Effector memory CD8-positive, alpha-beta T cell (primary cell): ENCODE measurements around the gene PPARG.
"Not testable (repeated sequence)": the region's sequence is repeated elsewhere in the genome, so short reads cannot be mapped to it uniquely, and the experiment has no call there.

Source experiments
- ATAC-seq: fragments of 150-1000 bp; cut with Tn5 transposase; replicated peaks from 2 replicates; pipeline ENCODE4 v1.10.0; 2021; ENCODE audit warnings: mild to moderate bottlenecking, moderate library complexity
- DNase-seq, 3 experiments: peaks; one replicate each; pipeline ENCODE4 v3.0.0; 2021
- H3K27ac Mint-ChIP-seq, 2 donors: one replicate each; pipeline ENCODE4 v1.8.0; 2022; ENCODE audit warnings: mild to moderate bottlenecking in 2 of 2, mixed read lengths in 2 of 2, moderate library complexity in 2 of 2
- H3K27me3 Mint-ChIP-seq, 2 donors: one replicate each; pipeline ENCODE4 v1.8.0; 2022; ENCODE audit warnings: mixed read lengths in 2 of 2
- H3K36me3 Mint-ChIP-seq: one replicate; pipeline ENCODE4 v1.8.0; 2022; ENCODE audit warnings: mild to moderate bottlenecking, moderate library complexity, mixed read lengths; ENCODE audit not compliant: insufficient read depth
- H3K4me1 Mint-ChIP-seq, 2 donors: one replicate each; pipeline ENCODE4 v1.8.0; 2022; ENCODE audit warnings: low read depth in 2 of 2, mixed read lengths in 2 of 2
- H3K4me3 Mint-ChIP-seq, 2 donors: one replicate each; pipeline ENCODE4 v1.8.0; 2022; ENCODE audit warnings: mild to moderate bottlenecking in 2 of 2, mixed read lengths in 2 of 2, moderate library complexity in 2 of 2
- H3K9me3 Mint-ChIP-seq, 2 donors: one replicate each; pipeline ENCODE4 v1.8.0; 2022; ENCODE audit warnings: mixed read lengths in 2 of 2

Gene PPARG

GRCh38 chr3:12267376-12268030 lies 21.4 kb upstream of the PPARG start:
- Mint-ChIP-seq H3K36me3 (no peaks in the 10 kb centered on the region), H3K4me3 (no peak overlapping the region)
- no peak for DNase-seq

GRCh38 chr3:12268049-12268735 lies 20.7 kb upstream of the PPARG start:
- H3K4me1 Mint-ChIP-seq: peaks cover 0 to 2% of the 10 kb centered on the region in 2 donors
- DNase-seq (no peak), ATAC-seq (no peak)
- H3K9me3 Mint-ChIP-seq: no peaks in the 10 kb centered on the region
- H3K27me3 Mint-ChIP-seq: peaks cover 10 to 16% of the 10 kb centered on the region in 2 donors
- no peaks in the 10 kb centered on the region for H3K36me3 Mint-ChIP-seq
- H3K27ac Mint-ChIP-seq: no peak overlapping the region
- no peak overlapping the region for H3K4me3 Mint-ChIP-seq

More at GRCh38 chr3:12267376-12268030, 21.4 kb upstream of the PPARG start:
- Mint-ChIP-seq H3K9me3 (no peaks in the 10 kb centered on the region), H3K27ac (no peak overlapping the region), H3K4me1 (no peaks in the 10 kb centered on the region), H3K27me3 (peaks cover 6 to 9% of the 10 kb centered on the region in 2 donors)
- ATAC-seq: no peak

GRCh38 chr3:12270976-12271375 lies 17.9 kb upstream of the PPARG start:
- Mint-ChIP-seq H3K27ac (no peak overlapping the region), H3K4me1 (peaks cover 0 to 2% of the 10 kb centered on the region in 2 donors), H3K36me3 (no peaks in the 10 kb centered on the region), H3K4me3 (no peak overlapping the region), H3K27me3 (peaks cover 18 to 20% of the 10 kb centered on the region in 2 donors), H3K9me3 (no peaks in the 10 kb centered on the region)
- DNase-seq (no peak), ATAC-seq (no peak)

GRCh38 chr3:12273045-12273695 lies 15.7 kb upstream of the PPARG start:
- no peak for ATAC-seq

GRCh38 chr3:12275974-12276650 lies 12.8 kb upstream of the PPARG start:
- H3K4me3 Mint-ChIP-seq: no peak overlapping the region
- peaks cover 0 to 2% of the 10 kb centered on the region in 2 donors for H3K4me1 Mint-ChIP-seq
- H3K27ac Mint-ChIP-seq: no peak overlapping the region
- ATAC-seq (no peak), DNase-seq (no peak)
- no peaks in the 10 kb centered on the region for H3K36me3 Mint-ChIP-seq
- peaks cover 29 to 41% of the 10 kb centered on the region in 2 donors for H3K27me3 Mint-ChIP-seq
- H3K9me3 Mint-ChIP-seq: no peaks in the 10 kb centered on the region

More at GRCh38 chr3:12273045-12273695, 15.7 kb upstream of the PPARG start:
- no peak for DNase-seq
- Mint-ChIP-seq H3K27me3 (peaks cover 28 to 29% of the 10 kb centered on the region in 2 donors), H3K27ac (no peak overlapping the region), H3K36me3 (no peaks in the 10 kb centered on the region), H3K4me1 (peaks cover 0 to 2% of the 10 kb centered on the region in 2 donors), H3K9me3 (no peaks in the 10 kb centered on the region), H3K4me3 (no peak overlapping the region)

- ATAC-seq: not testable (repeated sequence)
Measured at GRCh38 chr3:12276827-12277226, 12.0 kb upstream of the PPARG start.

GRCh38 chr3:12278566-12278965 lies 10.3 kb upstream of the PPARG start:
- Mint-ChIP-seq H3K36me3 (no peaks in the 10 kb centered on the region), H3K9me3 (no peaks in the 10 kb centered on the region), H3K4me1 (no peaks in the 10 kb centered on the region), H3K27ac (no peak overlapping the region), H3K4me3 (no peak overlapping the region), H3K27me3 (peaks cover 18 to 23% of the 10 kb centered on the region in 2 donors)
- ATAC-seq: no peak
- no peak for DNase-seq

More at GRCh38 chr3:12276827-12277226, 12.0 kb upstream of the PPARG start:
- not testable (repeated sequence) for H3K36me3 Mint-ChIP-seq, H3K4me1 Mint-ChIP-seq, H3K9me3 Mint-ChIP-seq, H3K27ac Mint-ChIP-seq, DNase-seq, H3K4me3 Mint-ChIP-seq
- H3K27me3 Mint-ChIP-seq: peaks cover 29 to 38% of the 10 kb centered on the region in 2 donors

GRCh38 chr3:12279591-12280326 lies 9.1 kb upstream of the PPARG start:
- Mint-ChIP-seq H3K27ac (no peak overlapping the region), H3K9me3 (no peaks in the 10 kb centered on the region), H3K27me3 (peaks cover 28 to 33% of the 10 kb centered on the region in 2 donors), H3K4me1 (no peaks in the 10 kb centered on the region), H3K4me3 (no peak overlapping the region), H3K36me3 (no peaks in the 10 kb centered on the region)
- ATAC-seq: no peak
- DNase-seq: no peak

GRCh38 chr3:12280357-12280806 lies 8.5 kb upstream of the PPARG start:
- H3K27me3 Mint-ChIP-seq: peaks cover 30 to 39% of the 10 kb centered on the region in 2 donors

GRCh38 chr3:12284591-12284990 lies 4.3 kb upstream of the PPARG start:
- Mint-ChIP-seq H3K4me3 (no peak overlapping the region), H3K36me3 (no peaks in the 10 kb centered on the region), H3K27me3 (peaks cover 35 to 56% of the 10 kb centered on the region in 2 donors), H3K27ac (no peak overlapping the region), H3K4me1 (no peaks in the 10 kb centered on the region), H3K9me3 (no peaks in the 10 kb centered on the region)
- DNase-seq (no peak), ATAC-seq (no peak)

More at GRCh38 chr3:12280357-12280806, 8.5 kb upstream of the PPARG start:
- no peaks in the 10 kb centered on the region for H3K36me3 Mint-ChIP-seq
- DNase-seq (no peak), ATAC-seq (no peak)
- no peak overlapping the region for H3K27ac Mint-ChIP-seq
- no peaks in the 10 kb centered on the region for H3K4me1 Mint-ChIP-seq
- H3K4me3 Mint-ChIP-seq: no peak overlapping the region
- H3K9me3 Mint-ChIP-seq: no peaks in the 10 kb centered on the region

GRCh38 chr3:12285003-12285555 lies 3.8 kb upstream of the PPARG start:
- Mint-ChIP-seq H3K4me3 (no peak overlapping the region), H3K27ac (no peak overlapping the region), H3K36me3 (no peaks in the 10 kb centered on the region), H3K4me1 (no peaks in the 10 kb centered on the region), H3K9me3 (no peaks in the 10 kb centered on the region), H3K27me3 (peaks cover 35 to 51% of the 10 kb centered on the region in 2 donors)
- DNase-seq (no peak), ATAC-seq (no peak)

GRCh38 chr3:12285779-12286178 lies 3.1 kb upstream of the PPARG start:
- not testable (repeated sequence) for H3K36me3 Mint-ChIP-seq, H3K4me1 Mint-ChIP-seq, H3K27ac Mint-ChIP-seq, H3K9me3 Mint-ChIP-seq, ATAC-seq, H3K4me3 Mint-ChIP-seq, DNase-seq
- H3K27me3 Mint-ChIP-seq: peaks cover 35 to 44% of the 10 kb centered on the region in 2 donors
